GM15510 (cell line): ENCODE data around the gene COP1.

Experiments used
- POLR2A ChIP-seq: IDR thresholded peaks from 3 replicates; pipeline ENCODE4 v1.6.1; 2011; ENCODE audit warnings: borderline replicate concordance; ENCODE audit not compliant: insufficient read length; ENCODE audit errors: extremely low read depth

Gene COP1

GRCh38 chr1:176206961-176207902, at the start of gene COP1:
Gene COP1, minus strand, starts transcription at chr1:176207286. Its CDS starts 308 bp downstream, at chr1:176206978.
- peak; percentile 90 for TF ChIP-seq POLR2A

- TF ChIP-seq POLR2A: no peak
Measured at GRCh38 chr1:176252191-176252590, 45.1 kb upstream of the COP1 start.

DNA sequence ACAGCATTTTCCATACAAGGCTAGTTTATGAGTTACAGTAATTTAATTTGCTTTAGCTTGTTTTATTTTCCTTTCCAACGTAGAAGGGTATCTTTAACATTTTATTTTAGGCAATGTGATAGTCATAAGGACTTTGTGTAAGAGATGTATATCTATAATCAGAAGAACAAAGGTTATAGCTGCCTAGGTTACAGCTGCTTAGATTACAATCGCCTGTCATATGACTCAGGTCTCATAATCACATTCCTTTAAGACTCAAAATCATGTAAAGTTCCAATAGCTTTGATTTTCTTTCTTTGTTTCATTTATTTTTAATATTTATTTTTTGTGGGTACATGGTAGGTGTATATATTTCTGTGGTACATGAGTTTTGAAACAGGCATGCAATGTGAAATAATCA, 37.8 kb upstream of the COP1 start:
- TF ChIP-seq POLR2A: no peak

GRCh38 chr1:176243746-176244145, 36.7 kb upstream of the COP1 start:
- TF ChIP-seq POLR2A: no peak

GRCh38 chr1:176241385-176242015, 34.4 kb upstream of the COP1 start:
- no peak for TF ChIP-seq POLR2A

DNA sequence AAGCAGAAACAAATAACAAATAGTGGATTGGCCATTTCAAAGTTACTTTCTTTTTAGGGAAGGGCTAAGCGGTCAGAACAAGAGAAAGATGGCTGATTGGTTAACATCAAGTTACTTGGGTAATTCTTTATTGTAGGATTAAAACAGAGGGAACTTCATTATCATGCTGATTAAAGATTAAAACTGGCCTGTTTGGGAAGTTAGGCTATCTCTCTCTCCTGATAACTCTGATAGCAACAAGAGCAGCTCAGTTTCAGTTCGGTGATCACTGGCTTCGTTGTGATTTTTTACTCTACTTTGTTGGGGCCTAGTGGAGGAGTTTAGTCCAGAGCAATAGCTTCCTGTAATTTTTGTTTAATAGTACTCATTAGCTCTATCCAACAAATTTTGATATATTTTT, 20.5 kb upstream of the COP1 start:
- TF ChIP-seq POLR2A: no peak

GRCh38 chr1:176225911-176226310, 18.8 kb upstream of the COP1 start:
- no peak for TF ChIP-seq POLR2A

GRCh38 chr1:176225479-176225875, 18.4 kb upstream of the COP1 start:
- TF ChIP-seq POLR2A: no peak

DNA sequence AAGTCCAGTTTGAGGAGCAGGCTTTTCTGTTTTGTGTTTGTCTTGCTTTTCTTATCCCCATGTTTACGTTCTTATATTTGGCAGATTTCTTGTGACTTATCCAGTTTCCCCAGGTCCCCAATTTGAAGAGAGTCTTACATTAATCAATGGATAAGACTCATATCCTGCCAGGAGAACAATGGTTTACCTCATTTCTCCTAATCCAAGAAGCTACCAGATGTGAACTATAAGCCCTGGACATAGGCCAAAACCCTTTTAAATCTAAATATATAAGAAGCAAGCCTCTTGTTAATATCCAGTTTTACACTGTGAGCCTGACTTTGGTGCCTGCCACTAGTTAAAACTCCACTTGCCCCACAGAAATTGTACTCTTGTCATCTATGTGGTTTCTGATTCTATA, 15.1 kb upstream of the COP1 start:
- no peak for TF ChIP-seq POLR2A

DNA sequence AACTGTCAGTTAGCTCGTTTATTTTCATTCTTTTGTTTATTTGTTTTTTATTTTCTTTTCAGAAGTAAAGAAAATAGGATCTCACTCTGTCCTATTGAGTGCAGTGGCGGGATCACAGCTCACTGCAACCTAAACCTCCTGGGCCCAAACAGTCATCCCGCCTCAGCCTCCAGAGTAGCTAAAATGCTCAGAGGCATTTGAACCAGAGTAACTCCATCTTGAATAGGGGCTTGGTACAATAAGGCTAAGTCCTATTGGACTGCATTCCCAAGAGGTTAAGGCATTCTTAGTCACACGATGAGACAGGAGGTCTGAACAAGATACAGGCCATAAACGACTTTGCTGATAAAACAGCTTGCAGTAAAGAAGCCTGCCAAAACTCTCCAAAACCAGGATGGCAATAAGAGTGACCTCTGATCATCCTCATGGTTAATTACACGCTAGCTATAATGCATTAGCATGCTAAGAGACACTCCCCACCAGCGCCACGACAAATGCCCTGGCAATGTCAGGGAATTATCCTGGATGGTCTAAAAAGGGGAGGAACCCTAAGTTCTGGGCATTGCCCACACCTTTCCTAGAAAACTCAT, 13.1 kb upstream of the COP1 start:
- TF ChIP-seq POLR2A: no peak

- TF ChIP-seq POLR2A: no peak
Measured at GRCh38 chr1:176217461-176218099, 10.5 kb upstream of the COP1 start.

DNA sequence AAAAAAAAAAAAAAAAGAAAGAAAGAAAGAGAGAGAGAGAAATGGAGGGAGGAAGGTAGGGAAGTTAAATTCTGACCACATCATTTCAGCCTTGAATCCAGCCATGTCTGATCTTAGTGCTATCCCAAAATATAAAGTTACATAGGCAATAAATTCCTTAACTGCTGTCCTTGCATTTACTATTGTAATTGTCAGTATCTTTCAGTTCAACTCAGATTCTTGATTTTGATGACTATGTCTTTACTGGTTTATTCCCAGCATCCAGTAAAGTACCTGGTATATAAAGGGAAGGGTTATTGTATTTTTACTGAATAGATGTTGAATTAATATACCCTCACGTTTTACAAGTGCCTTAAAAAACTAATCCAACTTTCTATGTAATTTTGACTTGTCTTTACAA, 8.9 kb upstream of the COP1 start:
- no peak for TF ChIP-seq POLR2A

- no peak for TF ChIP-seq POLR2A
Measured at GRCh38 chr1:176211396-176212165, 4.5 kb upstream of the COP1 start.

GRCh38 chr1:176208034-176208433, 948 bp upstream of the COP1 start:
- TF ChIP-seq POLR2A: no peak
